LNCAP (cell line): ENCODE data around the gene OSBPL10.

ENCODE experiments used
- TF ChIP-seq, protein P1 (sequence below): fragments of 450-650 bp; IDR thresholded peaks from 2 replicates; pipeline ENCODE4 v1.5.1; 2017; ENCODE audit warnings: mild to moderate bottlenecking

Gene OSBPL10

DNA sequence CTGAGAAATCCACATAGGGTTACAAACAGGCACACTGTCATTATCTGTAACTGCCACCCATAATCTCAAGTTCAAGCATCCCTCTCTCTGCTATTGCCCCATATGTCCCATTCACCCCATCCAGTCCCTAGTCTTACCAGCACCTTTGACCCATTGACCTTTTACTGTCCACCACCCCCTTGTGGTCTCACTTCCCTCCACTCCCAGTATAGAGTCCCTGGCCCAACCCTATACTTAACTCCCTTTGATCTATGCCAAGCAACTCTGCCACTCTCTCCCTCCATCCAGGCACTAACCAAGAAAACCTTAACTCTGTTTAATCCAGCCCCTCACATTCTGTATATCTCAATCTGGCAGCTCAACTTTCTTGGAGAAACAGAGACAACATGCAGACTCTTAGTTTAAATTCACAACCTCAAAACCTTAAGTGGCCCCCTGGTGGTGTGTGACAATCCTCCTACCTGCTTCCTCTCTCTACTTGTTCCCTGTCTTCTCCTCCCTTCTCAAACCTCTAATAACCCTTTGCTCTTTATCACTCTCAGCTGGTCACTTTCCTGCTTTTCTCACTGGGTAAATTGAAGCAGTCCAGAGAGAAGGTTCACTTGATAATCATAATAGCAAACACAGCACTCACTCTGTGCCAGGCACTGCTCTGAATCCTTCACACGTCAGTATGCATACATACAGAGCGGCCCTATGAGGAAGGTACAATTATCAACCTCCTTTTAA is 285.6 kb downstream of the OSBPL10 start:
- TF ChIP-seq, protein P1, sequence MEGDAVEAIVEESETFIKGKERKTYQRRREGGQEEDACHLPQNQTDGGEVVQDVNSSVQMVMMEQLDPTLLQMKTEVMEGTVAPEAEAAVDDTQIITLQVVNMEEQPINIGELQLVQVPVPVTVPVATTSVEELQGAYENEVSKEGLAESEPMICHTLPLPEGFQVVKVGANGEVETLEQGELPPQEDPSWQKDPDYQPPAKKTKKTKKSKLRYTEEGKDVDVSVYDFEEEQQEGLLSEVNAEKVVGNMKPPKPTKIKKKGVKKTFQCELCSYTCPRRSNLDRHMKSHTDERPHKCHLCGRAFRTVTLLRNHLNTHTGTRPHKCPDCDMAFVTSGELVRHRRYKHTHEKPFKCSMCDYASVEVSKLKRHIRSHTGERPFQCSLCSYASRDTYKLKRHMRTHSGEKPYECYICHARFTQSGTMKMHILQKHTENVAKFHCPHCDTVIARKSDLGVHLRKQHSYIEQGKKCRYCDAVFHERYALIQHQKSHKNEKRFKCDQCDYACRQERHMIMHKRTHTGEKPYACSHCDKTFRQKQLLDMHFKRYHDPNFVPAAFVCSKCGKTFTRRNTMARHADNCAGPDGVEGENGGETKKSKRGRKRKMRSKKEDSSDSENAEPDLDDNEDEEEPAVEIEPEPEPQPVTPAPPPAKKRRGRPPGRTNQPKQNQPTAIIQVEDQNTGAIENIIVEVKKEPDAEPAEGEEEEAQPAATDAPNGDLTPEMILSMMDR = peak; percentile 22; the same call in 1 of the 2 replicates

DNA sequence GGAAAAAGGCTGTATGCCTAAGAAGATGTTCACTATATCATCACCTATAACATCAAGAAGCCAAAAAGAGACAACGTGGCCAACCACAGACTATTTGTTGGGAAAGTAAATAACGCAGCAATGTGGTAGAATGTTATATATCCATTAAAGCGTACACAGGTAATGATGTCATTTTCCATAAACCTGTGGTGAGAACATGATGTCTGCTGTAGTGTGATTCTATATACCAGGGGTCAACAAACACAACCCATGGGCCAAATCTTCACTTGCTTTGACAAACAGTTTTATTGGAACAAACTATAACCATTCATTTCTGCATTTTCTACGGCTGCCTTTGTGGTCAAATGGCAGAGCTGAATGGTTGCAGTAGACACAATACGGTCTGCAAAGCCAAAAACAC is 287.7 kb downstream of the OSBPL10 start:
- TF ChIP-seq, protein P1 = no peak

DNA sequence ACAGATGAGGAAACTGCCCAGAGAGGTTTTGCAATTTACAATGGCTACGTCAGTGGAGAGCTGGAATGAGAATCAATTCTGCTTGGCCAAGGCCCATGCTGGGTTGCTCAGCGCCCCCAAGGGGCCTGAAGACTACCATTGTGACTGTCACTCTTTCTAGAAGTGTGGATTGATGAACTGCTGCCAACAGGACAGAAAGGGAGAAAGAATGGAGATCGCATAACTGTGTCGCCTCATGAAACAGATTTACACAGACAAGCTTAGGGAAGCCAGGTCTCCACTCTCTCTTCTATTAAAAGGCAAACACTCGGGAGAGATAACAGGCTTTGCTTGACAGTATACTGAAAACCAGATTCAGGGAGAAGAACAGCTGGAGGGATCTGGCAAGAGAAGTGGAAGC is 288.3 kb downstream of the OSBPL10 start:
- TF ChIP-seq, protein P1 = no peak

DNA sequence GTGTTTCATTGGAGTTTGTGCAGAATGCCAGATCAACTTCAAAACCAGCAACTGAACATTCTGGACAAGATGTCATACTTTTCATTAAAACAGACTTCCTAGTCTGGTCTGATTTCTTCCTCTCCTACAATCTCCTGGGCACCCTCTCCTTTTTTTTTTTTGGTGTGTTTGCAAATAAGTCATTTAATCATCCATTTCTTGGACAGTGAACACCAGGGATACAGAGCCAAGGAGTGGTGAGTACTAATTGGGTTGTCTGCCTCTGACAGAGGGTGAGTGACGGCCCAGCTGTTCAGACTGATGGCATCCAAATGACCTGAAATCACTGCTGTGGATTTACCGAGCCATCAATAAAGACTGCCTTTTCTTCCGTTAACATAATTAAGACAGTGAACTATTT is 290.3 kb downstream of the OSBPL10 start:
- TF ChIP-seq, protein P1 = no peak

DNA sequence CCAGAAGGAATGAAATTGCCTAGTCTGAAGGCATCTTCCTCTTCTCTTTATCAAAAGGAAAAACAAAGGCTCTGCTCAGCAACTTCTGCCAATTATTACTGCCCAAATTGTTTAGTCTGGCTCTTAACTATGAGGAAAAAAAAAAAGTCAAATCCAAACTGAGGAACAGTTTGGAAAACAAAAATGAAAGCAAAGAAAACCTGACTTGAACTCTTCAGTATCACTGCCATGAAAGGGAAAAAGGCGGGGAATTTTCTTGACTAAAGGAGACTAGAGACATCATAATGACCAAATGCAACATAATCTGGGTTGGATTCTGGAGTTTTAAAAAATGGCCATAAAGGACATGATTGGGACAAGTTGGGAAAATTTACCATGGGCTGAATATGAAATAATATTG is 292.1 kb downstream of the OSBPL10 start:
- TF ChIP-seq, protein P1 = no peak

DNA sequence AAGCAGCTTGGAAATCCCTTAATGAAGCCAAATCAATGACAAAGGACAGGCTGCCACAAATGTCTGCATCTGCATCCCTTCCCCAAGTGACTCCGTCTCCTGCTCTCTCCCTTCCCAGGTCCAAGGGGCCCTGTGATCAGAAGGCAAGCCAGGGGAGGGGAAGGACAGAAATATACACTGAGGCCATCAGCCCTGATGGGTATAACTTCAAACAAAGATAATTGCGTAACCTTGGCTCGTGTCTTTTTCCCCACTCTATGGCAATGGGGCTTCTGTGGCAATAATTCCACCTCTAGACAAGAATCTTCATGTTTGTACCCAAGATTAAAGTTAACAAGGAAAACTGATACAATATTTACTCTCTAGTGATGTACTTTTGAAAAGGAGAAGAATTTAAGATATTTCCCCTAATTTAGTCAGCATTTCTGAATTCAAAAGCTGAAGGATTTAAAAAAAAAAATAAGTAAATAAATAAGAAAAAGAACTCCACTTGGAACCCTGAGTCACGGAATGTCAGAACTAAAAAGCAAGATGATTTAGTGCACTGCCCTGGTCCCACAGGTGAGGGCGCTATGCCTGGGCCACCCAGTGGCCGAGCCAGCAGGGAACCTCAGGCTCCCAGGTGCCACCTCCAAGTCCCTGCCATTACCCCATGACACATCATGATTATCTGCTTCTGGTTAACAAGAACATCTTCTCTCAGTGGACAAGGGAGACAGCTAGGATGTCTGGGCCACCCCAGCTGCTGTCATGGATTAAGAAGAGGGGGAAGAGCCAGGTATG is 293.9 kb downstream of the OSBPL10 start:
- TF ChIP-seq, protein P1 = no peak

DNA sequence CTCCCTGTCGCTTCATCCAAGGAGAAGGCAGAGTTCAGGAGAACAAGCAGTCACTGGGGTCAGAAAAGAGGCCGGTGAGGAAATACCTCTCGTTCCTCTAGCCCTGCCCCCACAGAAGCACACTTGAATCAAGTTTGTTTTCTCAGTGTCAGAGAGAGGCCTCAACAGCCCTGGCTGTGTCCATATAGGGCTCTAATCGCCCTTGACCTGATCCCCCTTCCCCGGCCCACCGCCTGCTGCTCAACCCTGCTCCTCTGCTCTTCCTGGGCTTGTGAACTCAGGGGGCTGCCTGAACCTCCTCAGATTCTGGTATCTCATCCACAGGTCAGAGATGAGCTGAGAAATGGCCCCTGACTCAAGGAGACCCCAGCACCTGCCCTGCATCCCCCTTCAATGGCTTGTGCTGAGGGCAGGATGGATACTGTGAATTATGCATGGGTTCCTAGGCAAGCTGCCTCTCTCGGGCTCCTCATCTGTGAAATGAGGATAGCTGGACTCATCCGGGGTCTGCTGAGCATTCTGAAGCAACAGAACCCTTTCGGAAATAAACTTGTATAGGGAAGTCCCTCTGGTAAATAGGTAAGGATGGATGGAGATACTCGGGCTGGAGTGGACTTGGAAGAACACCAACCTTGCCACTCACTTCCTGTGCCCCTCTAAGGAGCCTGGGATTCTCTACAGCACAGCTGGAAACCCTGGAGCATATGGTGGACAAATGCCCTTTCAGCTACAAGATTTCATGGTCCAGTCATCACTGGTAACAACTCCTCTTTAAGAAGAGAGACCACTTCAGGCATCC is 300.8 kb downstream of the OSBPL10 start:
- TF ChIP-seq, protein P1 = no peak
